Measurements from ENCODE around the gene GRAMD4. TPM values are rescaled to one million over a fixed set of nuclear protein-coding genes. Genes with fewer than 3 reads are reported as not detected.
"Not testable (repeated sequence)": the region's sequence is repeated elsewhere in the genome, so short reads cannot be mapped to it uniquely, and the experiment has no call there.

GRAMD4 gene
- total RNA-seq, 1 donor from 2014 or later = 64.8 TPM

GRCh38 chr22:46631113-46631512 lies 10.9 kb downstream of the GRAMD4 start:
- no peak for DNase-seq (ENCODE audit: low spot score)
- intact Hi-C loops (cut with DNase I) = no loop called here

GRCh38 chr22:46632646-46633249 lies 12.6 kb downstream of the GRAMD4 start:
- intact Hi-C loops (cut with DNase I) = no loop called here
- DNase-seq (ENCODE audit: low spot score) = no peak

GRCh38 chr22:46633334-46633890 lies 13.2 kb downstream of the GRAMD4 start:
- no peak for DNase-seq (ENCODE audit: low spot score)
- intact Hi-C loops (cut with DNase I) = no loop called here

GRCh38 chr22:46634011-46634699 lies 14.0 kb downstream of the GRAMD4 start:
- intact Hi-C loops (cut with DNase I) = no loop called here
- no peak for DNase-seq (ENCODE audit: low spot score)

- DNase-seq (ENCODE audit: low spot score); intact Hi-C loops (cut with DNase I): not testable (repeated sequence)
Measured at GRCh38 chr22:46634973-46635685, 14.9 kb downstream of the GRAMD4 start.

- DNase-seq (ENCODE audit: low spot score) = no peak
- intact Hi-C loops (cut with DNase I) = no loop called here
Measured at GRCh38 chr22:46635756-46636155, 15.6 kb downstream of the GRAMD4 start.

GRCh38 chr22:46636221-46637002 lies 16.2 kb downstream of the GRAMD4 start:
- intact Hi-C loops (cut with DNase I) = no loop called here
- no peak for DNase-seq (ENCODE audit: low spot score)

GRCh38 chr22:46637711-46638600 lies 17.8 kb downstream of the GRAMD4 start:
- intact Hi-C loops (cut with DNase I) = no loop called here
- no peak for DNase-seq (ENCODE audit: low spot score)

GRCh38 chr22:46638601-46639431 lies 18.6 kb downstream of the GRAMD4 start:
- intact Hi-C loops (cut with DNase I) = no loop called here
- DNase-seq (ENCODE audit: low spot score) = no peak

GRCh38 chr22:46639843-46640242 lies 19.7 kb downstream of the GRAMD4 start:
- intact Hi-C loops (cut with DNase I) = no loop called here
- no peak for DNase-seq (ENCODE audit: low spot score)

GRCh38 chr22:46640293-46641055 lies 20.3 kb downstream of the GRAMD4 start:
- no peak for DNase-seq (ENCODE audit: low spot score)
- intact Hi-C loops (cut with DNase I) = no loop called here

- intact Hi-C loops (cut with DNase I) = no loop called here
- no peak for DNase-seq (ENCODE audit: low spot score)
Measured at GRCh38 chr22:46641811-46642266, 21.7 kb downstream of the GRAMD4 start.

- intact Hi-C loops (cut with DNase I); DNase-seq (ENCODE audit: low spot score): not testable (repeated sequence)
Measured at GRCh38 chr22:46642840-46643480, 22.8 kb downstream of the GRAMD4 start.

GRCh38 chr22:46646531-46647215 lies 26.5 kb downstream of the GRAMD4 start:
- intact Hi-C loops (cut with DNase I) = no loop called here
- DNase-seq (ENCODE audit: low spot score) = no peak

GRCh38 chr22:46648225-46648820 lies 28.1 kb downstream of the GRAMD4 start:
- intact Hi-C loops (cut with DNase I); DNase-seq (ENCODE audit: low spot score): not testable (repeated sequence)
